Large intestine (tissue), 3 donors: ENCODE results near the gene MBNL2. TPM values are rescaled to one million over a fixed set of nuclear protein-coding genes. Genes with fewer than 3 reads are reported as not detected.

Experiments
- DNase-seq, 2 donors: peaks; one replicate each; pipeline versions ENCODE4 v3.0.0 to v3.0.0-alpha.2; 2013
- H3K27ac ChIP-seq: one replicate; pipeline ENCODE4 v1.5.1; 2013; ENCODE audit warnings: low read length
- H3K27me3 ChIP-seq: 2 replicates; pipeline ENCODE4 v1.6.1; 2013; ENCODE audit warnings: low read length; ENCODE audit not compliant: control insufficient read depth, insufficient read depth
- H3K36me3 ChIP-seq: 2 replicates; pipeline ENCODE4 v1.6.1; 2013; ENCODE audit warnings: low read length; ENCODE audit not compliant: control insufficient read depth, insufficient read depth
- H3K4me1 ChIP-seq: one replicate; pipeline ENCODE4 v1.6.1; 2013; ENCODE audit warnings: low read length; ENCODE audit not compliant: control insufficient read depth, insufficient read depth
- H3K4me3 ChIP-seq: one replicate; pipeline ENCODE4 v1.5.1; 2013; ENCODE audit warnings: low read length
- H3K9me3 ChIP-seq: one replicate; pipeline ENCODE4 v1.6.1; 2013; ENCODE audit warnings: mild to moderate bottlenecking, low read depth, low read length, moderate library complexity; ENCODE audit not compliant: control insufficient read depth
- WGBS: methylation state at CpG from one replicate; pipeline ENCODE4 v1.1.5; 2013; ENCODE audit warnings: low lambda C conversion rate; ENCODE audit not compliant: insufficient coverage; 5-methylcytosine and 5-hydroxymethylcytosine counted together
- polyA plus RNA-seq: library from polyadenylated mRNA; unstranded; fragments of 120-200 nt; gene quantifications from one replicate; pipeline ENCODE4 v1.2.1, GENCODE V29; 2013

MBNL2 gene
- polyA plus RNA-seq, 1 donor, result 38.6 TPM

DNA sequence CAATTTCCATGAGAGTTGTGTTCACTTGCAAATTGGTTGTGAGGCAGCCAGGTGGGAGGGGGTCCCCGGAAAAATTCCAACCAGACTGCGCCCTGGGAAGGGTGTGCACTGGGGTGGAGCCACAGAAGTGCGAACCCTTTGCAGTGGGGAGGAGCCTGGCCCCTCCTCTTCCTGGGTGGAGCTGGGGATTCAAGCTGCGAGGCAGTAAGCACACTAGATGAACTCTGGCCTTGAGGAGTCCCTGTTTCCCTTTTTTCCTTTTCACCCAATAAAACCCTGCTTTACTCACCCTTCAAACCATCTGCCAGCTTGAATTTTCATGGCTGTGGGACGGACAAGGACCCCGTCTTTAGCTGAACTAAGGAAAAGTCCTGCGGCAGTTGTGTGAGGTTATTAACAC is 31.0 kb upstream of the MBNL2 start:
- DNase-seq, result peak in 1 of 2 donors; percentile 60
- WGBS, result 67% methylated on average over 1 of the region's 7 CpGs
- H3K36me3 ChIP-seq, result no peaks in the 10 kb centered on the region
- no peaks in the 10 kb centered on the region for H3K27me3 ChIP-seq
- H3K27ac ChIP-seq, result no peak overlapping the region
- no peaks in the 10 kb centered on the region for H3K9me3 ChIP-seq
- H3K4me1 ChIP-seq, result no peaks in the 10 kb centered on the region
- no peak overlapping the region for H3K4me3 ChIP-seq

GRCh38 chr13:97191615-97192014 is 30.5 kb upstream of the MBNL2 start:
- no peaks in the 10 kb centered on the region for H3K9me3 ChIP-seq
- H3K27me3 ChIP-seq, result no peaks in the 10 kb centered on the region
- no peak overlapping the region for H3K4me3 ChIP-seq
- H3K27ac ChIP-seq, result no peak overlapping the region
- no CpG with 5 or more reads among the region's 2 CpGs for WGBS
- no peak for DNase-seq
- no peaks in the 10 kb centered on the region for H3K4me1 ChIP-seq
- no peaks in the 10 kb centered on the region for H3K36me3 ChIP-seq

DNA sequence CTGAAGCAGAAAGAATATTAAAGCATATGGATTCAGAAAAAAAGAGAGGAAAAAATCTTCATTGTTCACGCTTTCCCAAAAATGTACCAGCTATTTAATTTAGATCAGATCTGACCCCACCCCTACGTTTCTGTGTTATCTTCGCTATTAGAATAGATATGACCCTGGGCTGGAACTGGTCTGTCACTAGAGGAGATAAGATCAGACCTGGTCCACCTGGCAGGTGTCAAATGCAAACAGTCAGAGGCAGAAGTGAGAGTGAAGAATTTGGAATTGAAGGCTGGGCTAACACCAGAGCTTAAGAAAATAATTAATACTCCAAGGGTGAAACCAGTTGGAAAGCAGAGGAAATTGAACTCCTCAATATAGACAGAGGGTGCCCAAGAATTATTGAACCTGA is 30.0 kb upstream of the MBNL2 start:
- DNase-seq, result no peak
- WGBS, result 8% methylated on average over 2 of the region's 3 CpGs
- no peaks in the 10 kb centered on the region for H3K27me3 ChIP-seq

GRCh38 chr13:97193577-97193976 is 28.6 kb upstream of the MBNL2 start:
- Histone ChIP-seq H3K4me3 (no peak overlapping the region), H3K4me1 (no peaks in the 10 kb centered on the region), H3K27ac (no peak overlapping the region), H3K9me3 (no peaks in the 10 kb centered on the region), H3K36me3 (no peaks in the 10 kb centered on the region), H3K27me3 (no peaks in the 10 kb centered on the region)
- no CpG with 5 or more reads among the region's 5 CpGs for WGBS
- DNase-seq, result no peak

More for the DNA sequence above, 30.0 kb upstream of the MBNL2 start:
- H3K36me3 ChIP-seq, result no peaks in the 10 kb centered on the region
- no peak overlapping the region for H3K27ac ChIP-seq
- H3K4me3 ChIP-seq, result no peak overlapping the region
- no peaks in the 10 kb centered on the region for H3K4me1 ChIP-seq
- H3K9me3 ChIP-seq, result no peaks in the 10 kb centered on the region

DNA sequence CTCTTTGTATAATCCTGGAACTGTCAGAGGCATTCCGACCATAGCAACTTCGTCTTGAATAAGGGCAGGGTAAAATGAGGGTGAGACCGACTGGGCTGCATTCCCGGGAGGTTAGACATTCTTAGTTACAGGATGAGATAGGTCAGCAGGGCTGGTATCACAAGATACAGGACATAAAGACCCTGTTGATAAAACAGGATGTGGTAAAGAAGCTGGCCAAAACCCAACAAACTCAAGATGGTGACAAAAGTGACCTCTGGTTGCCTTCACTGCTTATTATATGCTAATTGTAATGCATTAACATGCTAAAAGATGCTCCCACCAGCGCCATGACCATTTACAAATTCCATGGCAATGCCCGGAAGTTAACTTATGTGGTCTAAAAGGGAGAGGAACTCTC is 27.7 kb upstream of the MBNL2 start:
- no peak overlapping the region for H3K27ac ChIP-seq
- H3K27me3 ChIP-seq, result no peaks in the 10 kb centered on the region
- H3K36me3 ChIP-seq, result no peaks in the 10 kb centered on the region
- WGBS, result no CpG with 5 or more reads among the region's 6 CpGs
- H3K4me1 ChIP-seq, result no peaks in the 10 kb centered on the region
- peaks cover 2% of the 10 kb centered on the region for H3K9me3 ChIP-seq
- DNase-seq, result no peak
- no peak overlapping the region for H3K4me3 ChIP-seq

- Histone ChIP-seq H3K27ac (no peak overlapping the region), H3K27me3 (no peaks in the 10 kb centered on the region), H3K4me1 (no peaks in the 10 kb centered on the region), H3K36me3 (no peaks in the 10 kb centered on the region), H3K4me3 (no peak overlapping the region), H3K9me3 (peaks cover 2% of the 10 kb centered on the region)
- WGBS, result 100% methylated on average over 1 of the region's 4 CpGs
- DNase-seq, result no peak
These were observed 25.8 kb upstream of the MBNL2 start for GRCh38 chr13:97196340-97196739.

- no peaks in the 10 kb centered on the region for H3K4me1 ChIP-seq
- no peaks in the 10 kb centered on the region for H3K36me3 ChIP-seq
- no peak overlapping the region for H3K4me3 ChIP-seq
- peaks cover 2% of the 10 kb centered on the region for H3K9me3 ChIP-seq
- no peaks in the 10 kb centered on the region for H3K27me3 ChIP-seq
- WGBS, result no CpG with 5 or more reads among the region's 2 CpGs
- DNase-seq, result no peak
- H3K27ac ChIP-seq, result no peak overlapping the region
These were observed 23.4 kb upstream of the MBNL2 start for GRCh38 chr13:97198753-97199152.

DNA sequence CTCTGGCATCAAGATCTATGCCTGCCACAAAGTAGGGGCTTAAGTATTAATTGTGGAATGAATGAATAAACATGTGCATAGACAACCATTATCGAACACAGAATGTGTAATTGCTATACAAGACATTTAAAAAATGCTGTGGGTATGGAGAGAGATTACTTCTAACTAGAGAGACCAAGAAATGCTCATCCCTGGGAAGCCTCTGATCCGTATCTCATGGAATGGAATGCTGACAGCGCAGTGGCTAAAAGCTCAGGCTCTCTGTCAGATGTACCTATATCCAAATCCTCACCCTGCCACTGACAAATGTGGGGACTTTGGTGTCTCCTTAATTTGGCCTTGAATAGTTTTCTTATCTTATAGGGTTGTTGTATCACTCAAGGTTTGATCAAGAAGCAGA is 22.7 kb upstream of the MBNL2 start:
- Histone ChIP-seq H3K9me3 (peaks cover 2% of the 10 kb centered on the region), H3K36me3 (no peaks in the 10 kb centered on the region), H3K4me1 (no peaks in the 10 kb centered on the region), H3K4me3 (no peak overlapping the region), H3K27me3 (no peaks in the 10 kb centered on the region), H3K27ac (no peak overlapping the region)
- no peak for DNase-seq
- no CpG with 5 or more reads among the region's 3 CpGs for WGBS

DNA sequence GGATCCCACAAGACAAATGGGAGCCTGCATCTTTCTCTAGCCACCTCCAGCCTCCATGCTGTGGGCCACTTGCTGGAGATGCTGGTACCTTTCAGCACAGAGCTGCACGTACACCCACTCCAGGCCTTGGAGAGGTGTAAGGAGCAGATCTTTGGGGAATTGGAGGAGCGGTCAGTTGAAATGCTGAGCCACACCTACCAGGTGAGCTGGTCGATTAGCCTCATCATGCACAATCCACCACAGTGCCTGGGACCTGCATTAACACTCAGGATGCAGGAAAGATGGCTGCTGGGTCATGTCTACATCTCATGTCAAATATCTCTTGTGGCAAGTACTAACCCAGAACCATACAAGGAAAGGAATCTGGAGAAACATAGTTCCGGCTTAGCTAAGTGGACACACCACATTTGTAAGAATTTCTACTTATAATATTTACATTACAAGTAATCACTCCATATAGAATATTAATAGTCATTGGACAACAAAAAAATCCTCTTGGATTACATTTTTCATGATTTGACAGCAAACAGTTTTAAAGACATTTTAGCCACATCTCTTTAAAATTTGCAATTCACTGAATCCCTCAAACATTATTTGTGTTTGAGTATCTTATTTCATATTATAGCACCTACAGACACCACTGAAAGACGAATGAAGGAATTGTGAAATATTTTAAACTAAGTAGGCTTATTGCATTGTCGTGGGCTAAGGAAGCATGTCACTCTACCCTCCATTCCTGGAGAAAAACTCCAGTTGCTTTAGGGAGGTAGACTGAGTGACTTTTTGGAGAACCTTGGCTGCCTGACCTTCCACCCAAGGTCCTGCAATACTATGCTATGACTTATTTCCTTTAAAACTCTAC is 21.8 kb upstream of the MBNL2 start:
- no peak for DNase-seq
- H3K4me1 ChIP-seq, result no peaks in the 10 kb centered on the region
- H3K27me3 ChIP-seq, result no peaks in the 10 kb centered on the region
- 100% methylated on average over 1 of the region's 6 CpGs for WGBS
- peaks cover 2% of the 10 kb centered on the region for H3K9me3 ChIP-seq
- H3K4me3 ChIP-seq, result no peak overlapping the region
- H3K36me3 ChIP-seq, result no peaks in the 10 kb centered on the region
- no peak overlapping the region for H3K27ac ChIP-seq

DNA sequence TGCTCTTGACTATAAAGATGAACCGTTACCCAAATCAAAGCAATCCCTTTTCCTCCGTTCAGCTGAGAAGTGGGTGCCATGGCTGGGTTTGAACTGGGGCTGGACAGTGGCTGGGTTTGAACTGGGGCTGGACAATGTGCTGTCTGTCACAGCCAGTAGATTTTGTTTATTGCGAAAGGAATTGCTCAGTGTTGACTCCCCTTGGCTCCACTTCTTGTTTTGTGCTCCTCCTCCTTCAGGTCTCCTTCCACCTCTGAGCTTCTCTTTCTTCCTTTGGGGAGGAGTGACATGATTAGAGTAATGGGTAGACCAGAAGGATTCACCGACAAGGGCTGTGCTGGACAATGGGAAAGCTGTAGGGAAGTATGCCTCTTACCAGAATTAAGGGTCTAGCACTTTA is 19.4 kb upstream of the MBNL2 start:
- Histone ChIP-seq H3K27ac (no peak overlapping the region), H3K9me3 (peaks cover 2% of the 10 kb centered on the region), H3K36me3 (no peaks in the 10 kb centered on the region), H3K27me3 (no peaks in the 10 kb centered on the region), H3K4me3 (no peak overlapping the region), H3K4me1 (no peaks in the 10 kb centered on the region)
- no peak for DNase-seq
- no CpG with 5 or more reads among the region's 4 CpGs for WGBS

DNA sequence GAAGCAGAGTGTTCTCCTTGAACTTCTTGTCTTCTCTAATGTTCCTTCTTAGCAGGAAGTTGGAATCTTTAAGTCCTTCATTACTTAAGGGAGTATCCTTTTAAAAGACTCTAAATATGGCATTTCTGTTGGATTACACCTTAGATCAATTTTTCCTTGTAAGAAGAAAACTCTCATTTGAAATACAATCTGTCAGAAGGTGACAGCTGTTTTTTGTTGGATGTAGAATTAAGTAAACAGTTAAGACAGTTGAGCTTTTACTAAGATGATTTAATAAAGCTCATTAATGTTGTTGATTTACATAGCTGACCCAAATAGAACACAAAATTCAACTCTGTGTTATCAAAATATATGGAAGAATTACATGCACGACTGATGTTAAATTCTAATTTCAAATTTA is 16.7 kb upstream of the MBNL2 start:
- Histone ChIP-seq H3K27ac (no peak overlapping the region), H3K9me3 (no peaks in the 10 kb centered on the region), H3K27me3 (no peaks in the 10 kb centered on the region), H3K36me3 (no peaks in the 10 kb centered on the region), H3K4me3 (no peak overlapping the region), H3K4me1 (no peaks in the 10 kb centered on the region)
- WGBS, result 50% methylated on average over 1 of the region's 1 CpG
- no peak for DNase-seq
